Parathyroid adenoma (tissue), 2 donors: Measurements from ENCODE around the gene TAL1.

Experiments used
- H2AFZ ChIP-seq: fragments of 300-600 bp; sonication (generic); one replicate; pipeline ENCODE4 v1.7.0; 2017; ENCODE audit warnings: antibody characterized with exemption, mild to moderate bottlenecking
- H3K27ac ChIP-seq: fragments of 300-600 bp; sonication (generic); one replicate; pipeline ENCODE4 v1.7.0; 2017
- H3K27me3 ChIP-seq: fragments of 300-600 bp; sonication (generic); one replicate; pipeline ENCODE4 v1.7.0; 2017; ENCODE audit warnings: low read length; ENCODE audit not compliant: control insufficient read depth, insufficient read depth
- H3K36me3 ChIP-seq: fragments of 300-600 bp; sonication (generic); one replicate; pipeline ENCODE4 v1.7.0; 2017; ENCODE audit warnings: low read length; ENCODE audit not compliant: control insufficient read depth, insufficient read depth
- H3K4me1 ChIP-seq: fragments of 300-600 bp; sonication (generic); one replicate; pipeline ENCODE4 v1.7.0; 2017; ENCODE audit warnings: control low read depth
- H3K4me2 ChIP-seq: fragments of 300-600 bp; sonication (generic); one replicate; pipeline ENCODE4 v1.7.0; 2017; ENCODE audit warnings: low read length
- H3K4me3 ChIP-seq: fragments of 300-600 bp; sonication (generic); one replicate; pipeline ENCODE4 v1.7.0; 2017; ENCODE audit warnings: low read depth, low read length
- H3K79me2 ChIP-seq: fragments of 300-600 bp; sonication (generic); one replicate; pipeline ENCODE4 v1.7.0; 2017; ENCODE audit warnings: control low read depth
- H3K9ac ChIP-seq: fragments of 300-600 bp; sonication (generic); one replicate; pipeline ENCODE4 v1.7.0; 2017; ENCODE audit warnings: mild to moderate bottlenecking
- H3K9me3 ChIP-seq: fragments of 300-600 bp; sonication (generic); one replicate; pipeline ENCODE4 v1.7.0; 2017; ENCODE audit warnings: low read length; ENCODE audit not compliant: control insufficient read depth
- CTCF ChIP-seq: fragments of 300-600 bp; sonication (generic); IDR thresholded peaks from one replicate; pipeline ENCODE4 v1.7.0; 2017; ENCODE audit warnings: antibody characterized with exemption, mild to moderate bottlenecking
- donor health status: primary hyperparathyroidism.

The TAL1 gene

GRCh38 chr1:47178020-47178419, 54.0 kb downstream of the TAL1 start:
- Histone ChIP-seq H3K36me3 (no peaks in the 10 kb centered on the region), H2AFZ (no peak overlapping the region), H3K9me3 (no peaks in the 10 kb centered on the region), H3K4me1 (no peaks in the 10 kb centered on the region), H3K4me3 (no peak overlapping the region), H3K27ac (no peak overlapping the region), H3K4me2 (no peak overlapping the region), H3K27me3 (no peaks in the 10 kb centered on the region), H3K79me2 (no peaks in the 10 kb centered on the region), H3K9ac (no peak overlapping the region)
- TF ChIP-seq CTCF, result no peak

- no peaks in the 10 kb centered on the region for H3K27me3 ChIP-seq
- H3K9ac ChIP-seq, result no peak overlapping the region
- H3K4me2 ChIP-seq, result no peak overlapping the region
- H3K4me1 ChIP-seq, result no peaks in the 10 kb centered on the region
- no peak overlapping the region for H3K27ac ChIP-seq
- no peaks in the 10 kb centered on the region for H3K36me3 ChIP-seq
- H3K79me2 ChIP-seq, result no peaks in the 10 kb centered on the region
- no peak overlapping the region for H2AFZ ChIP-seq
- H3K4me3 ChIP-seq, result no peak overlapping the region
- peak; percentile 80 for TF ChIP-seq CTCF
- no peaks in the 10 kb centered on the region for H3K9me3 ChIP-seq
Measured at GRCh38 chr1:47175227-47175934, 56.6 kb downstream of the TAL1 start.

- no peaks in the 10 kb centered on the region for H3K79me2 ChIP-seq
- no peak overlapping the region for H3K4me3 ChIP-seq
- no peak overlapping the region for H3K27ac ChIP-seq
- no peaks in the 10 kb centered on the region for H3K27me3 ChIP-seq
- H3K9ac ChIP-seq, result no peak overlapping the region
- no peaks in the 10 kb centered on the region for H3K9me3 ChIP-seq
- no peak overlapping the region for H3K4me2 ChIP-seq
- no peak for TF ChIP-seq CTCF
- no peak overlapping the region for H2AFZ ChIP-seq
- no peaks in the 10 kb centered on the region for H3K36me3 ChIP-seq
- H3K4me1 ChIP-seq, result no peaks in the 10 kb centered on the region
Measured at GRCh38 chr1:47174656-47175020, 57.4 kb downstream of the TAL1 start.

GRCh38 chr1:47172782-47173181, 59.2 kb downstream of the TAL1 start:
- no peaks in the 10 kb centered on the region for H3K9me3 ChIP-seq
- H3K9ac ChIP-seq, result no peak overlapping the region
- no peak for TF ChIP-seq CTCF
- H3K36me3 ChIP-seq, result no peaks in the 10 kb centered on the region
- H3K4me2 ChIP-seq, result no peak overlapping the region
- H3K27me3 ChIP-seq, result no peaks in the 10 kb centered on the region
- no peak overlapping the region for H2AFZ ChIP-seq
- no peak overlapping the region for H3K27ac ChIP-seq
- no peaks in the 10 kb centered on the region for H3K4me1 ChIP-seq
- H3K79me2 ChIP-seq, result no peaks in the 10 kb centered on the region
- no peak overlapping the region for H3K4me3 ChIP-seq
